Stimulated activated effector memory CD8-positive, alpha-beta T cell treated with anti-CD3 and anti-CD28 coated beads, Interleukin-12 subunit alpha, Interleukin-12 subunit beta, amount 100 ng/mL, for 72 hours (primary cell): ENCODE data around the gene UBE2R2.
"Not testable (repeated sequence)": the region's sequence is repeated elsewhere in the genome, so short reads cannot be mapped to it uniquely, and the experiment has no call there.

Experiments used
- ATAC-seq: fragments of 150-1000 bp; cut with Tn5 transposase; 2 replicates; pipeline ENCODE4 v1.10.0; 2021
- DNase-seq, 2 donors: peaks; one replicate each; pipeline ENCODE4 v3.0.0; 2021 to 2022; ENCODE audit warnings: low spot score in 2 of 2
- H3K27ac Mint-ChIP-seq: one replicate; pipeline ENCODE4 v1.8.0; 2022; ENCODE audit warnings: mild to moderate bottlenecking, mixed read lengths
- H3K36me3 Mint-ChIP-seq: one replicate; pipeline ENCODE4 v1.8.0; 2022; ENCODE audit warnings: mild to moderate bottlenecking, mixed read lengths
- H3K4me1 Mint-ChIP-seq: one replicate; pipeline ENCODE4 v1.8.0; 2022; ENCODE audit warnings: mixed read lengths
- H3K4me3 Mint-ChIP-seq: one replicate; pipeline ENCODE4 v1.8.0; 2022; ENCODE audit warnings: mild to moderate bottlenecking, mixed read lengths
- H3K9me3 Mint-ChIP-seq: one replicate; pipeline ENCODE4 v1.8.0; 2022; ENCODE audit warnings: mixed read lengths

Gene UBE2R2

DNA sequence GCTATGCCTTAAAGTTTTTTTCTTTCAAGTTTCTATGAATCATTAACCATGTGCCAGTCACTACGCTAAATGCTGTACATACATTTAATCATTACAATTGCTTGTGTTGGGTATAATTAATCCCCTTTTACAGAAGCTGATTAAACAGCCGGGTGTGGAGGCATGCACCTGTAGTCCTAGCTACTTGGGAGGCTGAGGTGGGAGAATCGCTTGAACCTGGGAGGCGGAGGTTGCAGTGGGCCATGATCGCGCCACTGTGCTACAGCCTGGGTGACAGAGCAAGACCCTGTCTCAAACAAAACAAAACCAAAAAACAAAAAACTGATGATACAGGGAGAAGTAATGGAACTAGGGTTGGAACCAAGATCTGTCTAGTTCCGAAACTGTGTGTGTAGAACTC, 1.2 kb upstream of the UBE2R2 start:
- no peaks in the 10 kb centered on the region for H3K9me3 Mint-ChIP-seq
- ATAC-seq, result no peak
- H3K36me3 Mint-ChIP-seq, result peaks cover 23% of the 10 kb centered on the region
- peak overlapping the region; percentile 72 for H3K4me3 Mint-ChIP-seq
- DNase-seq, result no peak
- H3K27ac Mint-ChIP-seq, result peak overlapping the region; percentile 79
- peaks cover 47% of the 10 kb centered on the region for H3K4me1 Mint-ChIP-seq

GRCh38 chr9:33817327-33818166, 587 bp downstream of the UBE2R2 start:
- ATAC-seq (peak; percentile 22), DNase-seq (peak; percentile 50 to 82)
- peak overlapping the region; percentile 79 for H3K27ac Mint-ChIP-seq
- no peaks in the 10 kb centered on the region for H3K9me3 Mint-ChIP-seq
- H3K4me1 Mint-ChIP-seq, result peaks cover 53% of the 10 kb centered on the region
- peak overlapping the region; percentile 72 for H3K4me3 Mint-ChIP-seq
- peaks cover 23% of the 10 kb centered on the region for H3K36me3 Mint-ChIP-seq

- Mint-ChIP-seq H3K9me3 (no peaks in the 10 kb centered on the region), H3K4me3 (peak overlapping the region; percentile 72), H3K27ac (peak overlapping the region; percentile 79), H3K4me1 (peaks cover 53% of the 10 kb centered on the region), H3K36me3 (peaks cover 30% of the 10 kb centered on the region)
- no peak for DNase-seq
- peak; percentile 0 for ATAC-seq
Observed at GRCh38 chr9:33818167-33818846, 1.3 kb downstream of the UBE2R2 start.

GRCh38 chr9:33818847-33819500, 2.0 kb downstream of the UBE2R2 start:
- Mint-ChIP-seq H3K9me3 (no peaks in the 10 kb centered on the region), H3K4me1 (peaks cover 48% of the 10 kb centered on the region), H3K27ac (peak overlapping the region; percentile 79), H3K36me3 (peaks cover 37% of the 10 kb centered on the region), H3K4me3 (peak overlapping the region; percentile 72)
- DNase-seq (no peak), ATAC-seq (no peak)

DNA sequence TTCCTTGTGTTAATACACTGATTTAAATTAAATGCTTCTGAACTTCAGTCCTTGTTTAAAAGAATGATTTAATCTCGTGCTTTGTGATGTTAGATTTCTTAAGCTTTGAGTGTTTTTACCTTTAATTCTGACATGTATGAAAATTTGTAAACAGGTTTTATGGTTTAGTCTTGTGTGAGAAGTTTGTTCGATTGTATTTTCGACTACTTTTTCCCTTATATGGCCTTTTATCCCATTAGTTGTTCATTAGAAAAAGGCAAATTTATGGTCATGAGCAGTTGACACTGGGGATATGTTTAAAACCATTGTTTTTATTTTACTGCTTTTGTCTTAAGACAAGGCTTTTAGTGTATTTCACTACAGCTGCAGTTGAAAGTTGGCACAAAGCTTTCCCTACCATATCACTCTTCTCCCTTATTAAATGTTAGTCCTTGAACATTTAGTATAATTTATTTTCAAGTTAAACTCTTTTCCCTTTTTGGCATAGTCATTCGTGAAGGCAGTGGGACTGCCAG, 3.3 kb downstream of the UBE2R2 start:
- DNase-seq, result no peak
- Mint-ChIP-seq H3K36me3 (peaks cover 50% of the 10 kb centered on the region), H3K4me1 (peaks cover 35% of the 10 kb centered on the region), H3K27ac (no peak overlapping the region), H3K4me3 (peak overlapping the region; percentile 72), H3K9me3 (no peaks in the 10 kb centered on the region)
- ATAC-seq, result no peak

DNA sequence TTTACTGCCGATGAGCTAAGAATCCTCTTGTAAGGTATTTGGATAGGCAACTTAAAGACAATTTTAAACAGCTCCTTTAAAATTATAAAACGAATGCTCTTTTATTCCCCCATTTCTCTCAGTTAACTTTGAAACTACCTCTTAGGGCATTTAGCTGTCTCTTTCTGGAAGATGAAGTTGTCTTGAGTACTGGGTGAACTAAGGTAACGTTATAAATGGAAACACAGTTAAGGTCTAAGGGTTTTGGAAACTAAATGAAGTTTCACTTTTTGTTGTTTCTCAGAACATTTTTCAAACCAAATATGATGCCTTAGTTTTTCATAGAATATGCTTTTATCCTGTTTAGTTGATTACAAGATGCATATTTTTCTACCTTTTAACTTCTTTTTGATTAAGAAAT, 6.8 kb downstream of the UBE2R2 start:
- Mint-ChIP-seq H3K9me3 (no peaks in the 10 kb centered on the region), H3K27ac (no peak overlapping the region), H3K36me3 (peaks cover 67% of the 10 kb centered on the region), H3K4me1 (peaks cover 19% of the 10 kb centered on the region), H3K4me3 (no peak overlapping the region)
- DNase-seq (no peak), ATAC-seq (no peak)

- H3K36me3 Mint-ChIP-seq, result peaks cover 72% of the 10 kb centered on the region
- H3K27ac Mint-ChIP-seq, H3K4me3 Mint-ChIP-seq, H3K4me1 Mint-ChIP-seq, ATAC-seq, H3K9me3 Mint-ChIP-seq, DNase-seq: not testable (repeated sequence)
Observed at GRCh38 chr9:33827285-33827684, 10.3 kb downstream of the UBE2R2 start.

- not testable (repeated sequence) for H3K9me3 Mint-ChIP-seq, ATAC-seq, DNase-seq, H3K4me1 Mint-ChIP-seq, H3K27ac Mint-ChIP-seq, H3K4me3 Mint-ChIP-seq
- H3K36me3 Mint-ChIP-seq, result peaks cover 51% of the 10 kb centered on the region
Observed at GRCh38 chr9:33829641-33830230, 12.8 kb downstream of the UBE2R2 start.

DNA sequence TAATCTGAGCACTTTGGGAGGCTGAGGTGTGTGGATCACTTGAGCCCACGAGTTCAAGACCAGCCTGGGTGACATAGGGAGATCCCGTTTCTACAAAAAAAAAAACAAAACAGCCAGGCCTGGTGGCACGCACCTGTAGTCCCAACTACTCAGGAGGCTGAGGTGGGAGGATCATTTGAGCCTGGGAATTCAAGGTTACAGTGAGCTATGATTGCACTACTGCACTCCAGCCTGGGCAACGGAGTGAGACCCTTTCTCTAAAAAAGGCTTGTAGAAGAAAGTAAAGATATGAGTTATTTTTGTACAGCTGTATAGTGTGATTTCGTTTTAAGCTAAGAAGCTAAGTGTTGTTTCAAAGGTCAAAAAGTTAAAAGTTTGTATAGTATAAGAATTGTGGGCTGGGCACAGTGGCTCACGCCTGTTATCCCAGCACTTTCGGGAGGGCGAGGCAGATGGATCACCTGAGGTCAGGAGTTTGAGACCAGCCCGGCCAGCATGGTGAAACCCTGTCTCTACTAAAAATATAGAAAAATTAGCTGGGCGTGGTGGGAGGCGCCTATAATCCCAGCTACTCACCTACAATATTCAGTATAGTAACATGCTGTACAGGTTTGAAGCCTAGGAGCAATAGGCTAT, 18.8 kb downstream of the UBE2R2 start:
- no peak for ATAC-seq
- no peaks in the 10 kb centered on the region for H3K9me3 Mint-ChIP-seq
- H3K4me3 Mint-ChIP-seq, result peak overlapping the region; percentile 38
- no peak for DNase-seq
- H3K27ac Mint-ChIP-seq, result peak overlapping the region; percentile 85
- peaks cover 39% of the 10 kb centered on the region for H3K4me1 Mint-ChIP-seq
- H3K36me3 Mint-ChIP-seq, result peaks cover 11% of the 10 kb centered on the region

- not testable (repeated sequence) for H3K9me3 Mint-ChIP-seq
- ATAC-seq (peak; percentile 99), DNase-seq (peak in 1 of 2 donors; percentile 63)
- H3K4me3 Mint-ChIP-seq, result peak overlapping the region; percentile 38
- H3K4me1 Mint-ChIP-seq, result peaks cover 39% of the 10 kb centered on the region
- H3K36me3 Mint-ChIP-seq, result peaks cover 11% of the 10 kb centered on the region
- H3K27ac Mint-ChIP-seq, result peak overlapping the region; percentile 85
Observed at GRCh38 chr9:33836261-33836660, 19.3 kb downstream of the UBE2R2 start.

GRCh38 chr9:33837138-33837537, 20.2 kb downstream of the UBE2R2 start:
- H3K4me3 Mint-ChIP-seq, result no peak overlapping the region
- no peak for DNase-seq
- H3K4me1 Mint-ChIP-seq, result peaks cover 48% of the 10 kb centered on the region
- peaks cover 15% of the 10 kb centered on the region for H3K36me3 Mint-ChIP-seq
- ATAC-seq, result no peak
- H3K27ac Mint-ChIP-seq, result peak overlapping the region; percentile 26
- no peaks in the 10 kb centered on the region for H3K9me3 Mint-ChIP-seq

DNA sequence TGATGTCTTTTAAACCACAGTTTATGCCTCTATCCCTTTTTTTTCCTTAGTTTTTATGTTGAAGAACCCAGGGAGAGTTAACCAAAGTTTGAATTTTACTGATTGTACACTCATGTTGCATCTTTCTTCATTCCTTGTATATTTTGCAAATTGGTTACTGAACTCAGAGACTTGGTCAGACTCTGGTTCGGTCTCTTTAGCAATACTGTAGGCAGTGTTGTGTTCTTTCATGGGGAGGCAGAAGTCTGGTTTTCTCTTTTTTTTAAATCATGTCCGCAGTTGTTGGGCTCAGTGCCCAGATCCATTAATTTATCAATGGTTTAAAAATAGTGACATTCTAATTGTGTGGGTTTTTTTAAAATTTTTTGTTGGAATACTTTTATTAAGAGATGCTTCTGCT, 23.4 kb downstream of the UBE2R2 start:
- peaks cover 24% of the 10 kb centered on the region for H3K36me3 Mint-ChIP-seq
- no peaks in the 10 kb centered on the region for H3K9me3 Mint-ChIP-seq
- H3K4me3 Mint-ChIP-seq, result no peak overlapping the region
- ATAC-seq (no peak), DNase-seq (no peak)
- H3K4me1 Mint-ChIP-seq, result peaks cover 53% of the 10 kb centered on the region
- H3K27ac Mint-ChIP-seq, result peak overlapping the region; percentile 20

- DNase-seq (no peak), ATAC-seq (no peak)
- Mint-ChIP-seq H3K27ac (no peak overlapping the region), H3K36me3 (peaks cover 19% of the 10 kb centered on the region), H3K9me3 (no peaks in the 10 kb centered on the region), H3K4me1 (peaks cover 44% of the 10 kb centered on the region), H3K4me3 (no peak overlapping the region)
Observed at GRCh38 chr9:33843312-33843961, 26.5 kb downstream of the UBE2R2 start.

GRCh38 chr9:33846231-33846630, 29.3 kb downstream of the UBE2R2 start:
- DNase-seq (no peak), ATAC-seq (no peak)
- Mint-ChIP-seq H3K27ac (no peak overlapping the region), H3K4me3 (no peak overlapping the region), H3K9me3 (no peaks in the 10 kb centered on the region), H3K36me3 (peaks cover 14% of the 10 kb centered on the region), H3K4me1 (peaks cover 40% of the 10 kb centered on the region)
